Neutrophil (primary cell): ENCODE measurements around the gene TMCO6.
"Not testable (repeated sequence)": the region's sequence is repeated elsewhere in the genome, so short reads cannot be mapped to it uniquely, and the experiment has no call there.

Source experiments
- H3K27ac ChIP-seq: fragments of 200-600 bp; sonication (generic); 2 replicates; pipeline ENCODE4 v1.5.1; 2016; ENCODE audit warnings: mild to moderate bottlenecking, moderate library complexity
- H3K27me3 ChIP-seq: fragments of 200-600 bp; sonication (generic); 2 replicates; pipeline ENCODE4 v1.6.0; 2016; ENCODE audit warnings: mild to moderate bottlenecking
- H3K36me3 ChIP-seq: fragments of 200-600 bp; sonication (generic); 2 replicates; pipeline ENCODE4 v1.5.1; 2017
- H3K4me1 ChIP-seq, 2 experiments: fragments of 200-600 bp in 1 of 2; sonication (generic) in 1 of 2; 1 replicate in 1 of 2; 2 replicates in 1 of 2; pipeline versions ENCODE4 v1.5.1 to v1.6.1; 2013 to 2016; ENCODE audit warnings: low read depth in 1 of 2, low read length in 1 of 2, mild to moderate bottlenecking in 1 of 2, moderate library complexity in 1 of 2; ENCODE audit not compliant: control insufficient read depth in 1 of 2, insufficient read depth in 1 of 2
- H3K4me3 ChIP-seq, 2 experiments: fragments of 200-600 bp in 1 of 2; sonication (generic) in 1 of 2; 1 replicate in 1 of 2; 2 replicates in 1 of 2; pipeline ENCODE4 v1.5.1; 2013 to 2016; ENCODE audit warnings: low read depth in 1 of 2, low read length in 1 of 2, mild to moderate bottlenecking in 1 of 2, moderate library complexity in 1 of 2
- H3K9me3 ChIP-seq: fragments of 200-600 bp; sonication (generic); 2 replicates; pipeline ENCODE4 v1.5.1; 2016
- CTCF ChIP-seq: fragments of 200-600 bp; sonication (generic); IDR thresholded peaks from 2 replicates; pipeline ENCODE4 v1.5.1; 2016; ENCODE audit warnings: antibody characterized with exemption

The TMCO6 gene

GRCh38 chr5:140642718-140643117 lies 3.5 kb downstream of the TMCO6 start:
- Histone ChIP-seq H3K27ac (no peak overlapping the region), H3K9me3 (no peaks in the 10 kb centered on the region), H3K27me3 (no peaks in the 10 kb centered on the region), H3K4me1 (peaks cover 36 to 38% of the 10 kb centered on the region in 2 experiments), H3K4me3 (no peak overlapping the region), H3K36me3 (peaks cover 45% of the 10 kb centered on the region)
- no peak for TF ChIP-seq CTCF

GRCh38 chr5:140647042-140647419 lies 7.8 kb downstream of the TMCO6 start:
- peak overlapping the region; percentile 91 for H3K27ac ChIP-seq
- H3K9me3 ChIP-seq: no peaks in the 10 kb centered on the region
- TF ChIP-seq CTCF: no peak
- peak overlapping the region; percentile 82 to 97 for H3K4me3 ChIP-seq
- peaks cover 21 to 22% of the 10 kb centered on the region in 2 experiments for H3K4me1 ChIP-seq
- peaks cover 66% of the 10 kb centered on the region for H3K36me3 ChIP-seq
- no peaks in the 10 kb centered on the region for H3K27me3 ChIP-seq

- Histone ChIP-seq H3K36me3 (peaks cover 94% of the 10 kb centered on the region), H3K4me1 (peaks cover 9 to 12% of the 10 kb centered on the region in 2 experiments), H3K9me3 (no peaks in the 10 kb centered on the region), H3K4me3 (no peak overlapping the region), H3K27me3 (no peaks in the 10 kb centered on the region), H3K27ac (no peak overlapping the region)
- no peak for TF ChIP-seq CTCF
Measured at GRCh38 chr5:140658870-140659269, 19.6 kb downstream of the TMCO6 start.

GRCh38 chr5:140660371-140660770 lies 21.1 kb downstream of the TMCO6 start:
- H3K36me3 ChIP-seq: peaks cover 79% of the 10 kb centered on the region

GRCh38 chr5:140664030-140664358 lies 24.7 kb downstream of the TMCO6 start:
- peak overlapping the region; percentile 92 to 97 for H3K4me3 ChIP-seq
- H3K27me3 ChIP-seq: no peaks in the 10 kb centered on the region
- no peak for TF ChIP-seq CTCF
- H3K36me3 ChIP-seq: peaks cover 54% of the 10 kb centered on the region
- H3K27ac ChIP-seq: peak overlapping the region; percentile 96
- H3K4me1 ChIP-seq: peaks cover 26 to 27% of the 10 kb centered on the region in 2 experiments
- no peaks in the 10 kb centered on the region for H3K9me3 ChIP-seq

More at GRCh38 chr5:140660371-140660770, 21.1 kb downstream of the TMCO6 start:
- not testable (repeated sequence) for H3K9me3 ChIP-seq, H3K4me3 ChIP-seq, H3K27ac ChIP-seq, H3K27me3 ChIP-seq
- H3K4me1 ChIP-seq: peaks cover 15% of the 10 kb centered on the region in 2 experiments

- Histone ChIP-seq H3K27me3 (no peaks in the 10 kb centered on the region), H3K27ac (peak within 1 kb of the TSS; percentile 96), H3K4me3 (peak within 1 kb of the TSS; percentile 92 to 97), H3K36me3 (peaks cover 54% of the 10 kb centered on the region), H3K9me3 (no peaks in the 10 kb centered on the region), H3K4me1 (peaks cover 26 to 27% of the 10 kb centered on the region in 2 experiments)
- peak; percentile 42 for TF ChIP-seq CTCF
Measured at GRCh38 chr5:140664359-140665119, 25.3 kb downstream of the TMCO6 start, which contains the start of gene WDR55. Gene WDR55, plus strand, starts transcription at chr5:140664904. Its CDS starts 9 bp downstream, at chr5:140664913.

GRCh38 chr5:140671035-140671434 lies 31.8 kb downstream of the TMCO6 start:
- H3K9me3 ChIP-seq, H3K27me3 ChIP-seq: not testable (repeated sequence)
- H3K36me3 ChIP-seq: peaks cover 78% of the 10 kb centered on the region

More at GRCh38 chr5:140671035-140671434, 31.8 kb downstream of the TMCO6 start:
- not testable (repeated sequence) for H3K4me3 ChIP-seq, H3K4me1 ChIP-seq, H3K27ac ChIP-seq
